ENCODE results near the gene GALNT9.

Gene GALNT9

GRCh38 chr12:132307976-132308852, 21.2 kb downstream of the GALNT9 start:
- H3K27me3 ChIP-seq (ENCODE audit: insufficient read depth, low read length, poor library complexity), result no peaks in the 10 kb centered on the region
- H3K4me1 ChIP-seq (ENCODE audit: insufficient read depth, low read length), result no peaks in the 10 kb centered on the region
- no peak for ATAC-seq (ENCODE audit: insufficient read depth, low read depth)
- DNase-seq, result no peak
- no peak overlapping the region for H2AFZ ChIP-seq (ENCODE audit: low read depth, low read length)
- peaks cover 8% of the 10 kb centered on the region for H3K9me3 ChIP-seq (ENCODE audit: insufficient read depth, low read length, severe bottlenecking)
- no peak overlapping the region for H3K4me3 ChIP-seq (ENCODE audit: low read depth in 1 of 2, low read length in 2 of 2)
- no peak for TF ChIP-seq EZH2 (IDR thresholded peaks at IDR 0.05; ENCODE audit: borderline replicate concordance, low read depth, low read length, severe bottlenecking)
- no peak for TF ChIP-seq CTCF (IDR thresholded peaks at IDR 0.05; ENCODE audit: borderline replicate concordance, extremely low read depth, low read length, poor library complexity, severe bottlenecking)
- H4K20me1 ChIP-seq (ENCODE audit: insufficient read depth, low read length), result no peaks in the 10 kb centered on the region
- H3K36me3 ChIP-seq (ENCODE audit: insufficient read depth, low read length), result no peaks in the 10 kb centered on the region
- no peak overlapping the region for H3K9ac ChIP-seq (ENCODE audit: low read depth, low read length)
- H3K4me2 ChIP-seq (ENCODE audit: insufficient read depth, low read length), result no peak overlapping the region
- H3K79me2 ChIP-seq (ENCODE audit: insufficient read depth, low read length), result no peaks in the 10 kb centered on the region
- no peak overlapping the region for H3K27ac ChIP-seq (ENCODE audit: low read length)

DNA sequence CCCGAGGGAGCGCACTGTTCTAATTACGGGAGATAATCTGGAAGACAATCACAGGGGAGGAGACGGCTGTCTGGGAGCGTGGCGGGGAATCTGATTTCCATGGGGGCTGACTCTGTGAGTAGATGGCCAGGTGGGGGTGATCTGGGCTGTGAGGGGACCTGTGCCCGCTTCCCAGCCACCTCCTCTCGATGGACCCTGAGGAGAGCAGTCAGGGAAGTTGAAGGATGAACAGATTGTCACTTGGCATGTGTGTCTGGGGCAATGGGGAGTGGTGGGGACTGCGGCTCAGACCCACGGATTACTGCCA, 22.6 kb downstream of the GALNT9 start:
- Histone ChIP-seq H4K20me1 (ENCODE audit: insufficient read depth, low read length) (no peaks in the 10 kb centered on the region), H3K4me2 (ENCODE audit: insufficient read depth, low read length) (no peak overlapping the region), H3K79me2 (ENCODE audit: insufficient read depth, low read length) (no peaks in the 10 kb centered on the region), H3K4me1 (ENCODE audit: insufficient read depth, low read length) (no peaks in the 10 kb centered on the region), H3K36me3 (ENCODE audit: insufficient read depth, low read length) (no peaks in the 10 kb centered on the region), H3K27me3 (ENCODE audit: insufficient read depth, low read length, poor library complexity) (no peaks in the 10 kb centered on the region), H3K9ac (ENCODE audit: low read depth, low read length) (no peak overlapping the region), H3K4me3 (ENCODE audit: low read depth in 1 of 2, low read length in 2 of 2) (no peak overlapping the region), H3K27ac (ENCODE audit: low read length) (no peak overlapping the region), H2AFZ (ENCODE audit: low read depth, low read length) (no peak overlapping the region), H3K9me3 (ENCODE audit: insufficient read depth, low read length, severe bottlenecking) (peaks cover 8% of the 10 kb centered on the region)
- DNase-seq, result no peak
- TF ChIP-seq CTCF (IDR thresholded peaks at IDR 0.05; ENCODE audit: borderline replicate concordance, extremely low read depth, low read length, poor library complexity, severe bottlenecking) (no peak), EZH2 (IDR thresholded peaks at IDR 0.05; ENCODE audit: borderline replicate concordance, low read depth, low read length, severe bottlenecking) (no peak)
- no peak for ATAC-seq (ENCODE audit: insufficient read depth, low read depth)

GRCh38 chr12:132305991-132306884, 23.2 kb downstream of the GALNT9 start:
- Histone ChIP-seq H4K20me1 (ENCODE audit: insufficient read depth, low read length) (no peaks in the 10 kb centered on the region), H2AFZ (ENCODE audit: low read depth, low read length) (no peak overlapping the region), H3K4me2 (ENCODE audit: insufficient read depth, low read length) (no peak overlapping the region), H3K4me3 (ENCODE audit: low read depth in 1 of 2, low read length in 2 of 2) (no peak overlapping the region), H3K79me2 (ENCODE audit: insufficient read depth, low read length) (no peaks in the 10 kb centered on the region), H3K9ac (ENCODE audit: low read depth, low read length) (no peak overlapping the region), H3K9me3 (ENCODE audit: insufficient read depth, low read length, severe bottlenecking) (peaks cover 4% of the 10 kb centered on the region), H3K27me3 (ENCODE audit: insufficient read depth, low read length, poor library complexity) (no peaks in the 10 kb centered on the region), H3K4me1 (ENCODE audit: insufficient read depth, low read length) (no peaks in the 10 kb centered on the region), H3K36me3 (ENCODE audit: insufficient read depth, low read length) (no peaks in the 10 kb centered on the region), H3K27ac (ENCODE audit: low read length) (no peak overlapping the region)
- no peak for DNase-seq
- no peak for TF ChIP-seq CTCF (IDR thresholded peaks at IDR 0.05; ENCODE audit: borderline replicate concordance, extremely low read depth, low read length, poor library complexity, severe bottlenecking)
- no peak for TF ChIP-seq EZH2 (IDR thresholded peaks at IDR 0.05; ENCODE audit: borderline replicate concordance, low read depth, low read length, severe bottlenecking)
- ATAC-seq (ENCODE audit: insufficient read depth, low read depth), result no peak

All from DND-41 (cell line).